IPS-20b (cell line): ENCODE data around the gene LRTM1.

Experiments
- H3K27ac ChIP-seq: one replicate; pipeline ENCODE4 v1.5.1; 2013; ENCODE audit warnings: low read length
- H3K27me3 ChIP-seq: 2 replicates; pipeline ENCODE4 v1.6.1; 2013; ENCODE audit warnings: mild to moderate bottlenecking, low read length, inconsistent platforms; ENCODE audit not compliant: insufficient read depth
- H3K36me3 ChIP-seq: 2 replicates; pipeline ENCODE4 v1.6.1; 2013; ENCODE audit warnings: low read depth, mild to moderate bottlenecking, inconsistent platforms, low read length, moderate library complexity; ENCODE audit not compliant: insufficient read depth
- H3K4me1 ChIP-seq: 2 replicates; pipeline ENCODE4 v1.6.1; 2013; ENCODE audit warnings: mild to moderate bottlenecking, control low read depth, inconsistent platforms, low read length, moderate library complexity; ENCODE audit not compliant: insufficient read depth
- H3K4me3 ChIP-seq: 2 replicates; pipeline ENCODE4 v1.5.1; 2013; ENCODE audit warnings: mild to moderate bottlenecking, low read length, inconsistent platforms
- H3K9ac ChIP-seq: 2 replicates; pipeline ENCODE4 v1.6.1; 2013; ENCODE audit warnings: low read depth, mild to moderate bottlenecking, inconsistent platforms, low read length, moderate library complexity
- H3K9me3 ChIP-seq: 2 replicates; pipeline ENCODE4 v1.6.1; 2013; ENCODE audit warnings: mild to moderate bottlenecking, low read depth, low read length, inconsistent platforms; ENCODE audit not compliant: insufficient read depth

The LRTM1 gene

DNA sequence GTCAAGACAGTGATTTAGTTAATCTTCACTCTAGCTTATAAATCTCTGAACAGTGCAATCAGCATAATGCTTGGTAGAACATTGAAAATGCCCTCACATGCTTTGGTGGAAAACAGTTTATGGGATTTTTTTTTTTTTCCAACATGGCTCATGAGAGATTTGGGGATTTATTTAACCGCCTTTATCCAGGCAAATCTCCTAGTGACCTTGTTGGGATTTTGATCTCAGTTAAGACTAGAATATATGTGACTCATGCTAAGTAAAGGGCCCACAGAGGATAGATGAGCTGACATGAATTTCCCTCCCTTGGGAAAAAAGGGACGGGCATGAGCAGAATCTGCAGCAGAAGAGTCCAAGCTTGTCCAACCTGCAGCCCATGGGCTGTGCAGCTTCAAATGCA, 18.7 kb downstream of the LRTM1 start:
- H3K4me3 ChIP-seq, result no peak overlapping the region
- no peak overlapping the region for H3K27ac ChIP-seq
- no peaks in the 10 kb centered on the region for H3K4me1 ChIP-seq
- H3K9ac ChIP-seq, result no peak overlapping the region
- no peaks in the 10 kb centered on the region for H3K27me3 ChIP-seq
- H3K9me3 ChIP-seq, result peaks cover 4% of the 10 kb centered on the region
- no peaks in the 10 kb centered on the region for H3K36me3 ChIP-seq

DNA sequence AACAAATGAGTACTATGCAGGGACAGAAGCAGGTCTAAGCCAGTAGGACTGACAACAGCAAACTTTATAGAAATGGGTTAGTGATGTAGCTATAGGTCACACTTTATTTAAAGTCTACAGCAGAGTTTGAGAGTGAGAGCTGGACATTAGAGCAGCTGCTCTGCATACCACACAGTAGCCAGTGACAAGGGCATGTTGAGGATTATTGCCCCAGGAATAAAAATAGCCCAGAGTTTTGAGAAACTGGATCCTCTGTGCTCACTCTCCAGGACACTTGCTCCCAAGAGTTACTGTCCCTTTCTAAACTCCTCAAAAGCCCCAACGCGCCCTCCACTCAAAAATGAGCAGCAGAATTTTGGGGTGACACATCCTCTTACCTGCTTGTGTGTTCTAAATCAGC, 21.1 kb downstream of the LRTM1 start:
- no peak overlapping the region for H3K4me3 ChIP-seq
- H3K27me3 ChIP-seq, result no peaks in the 10 kb centered on the region
- no peak overlapping the region for H3K9ac ChIP-seq
- no peak overlapping the region for H3K27ac ChIP-seq
- no peaks in the 10 kb centered on the region for H3K4me1 ChIP-seq
- no peaks in the 10 kb centered on the region for H3K36me3 ChIP-seq
- peaks cover 2% of the 10 kb centered on the region for H3K9me3 ChIP-seq

DNA sequence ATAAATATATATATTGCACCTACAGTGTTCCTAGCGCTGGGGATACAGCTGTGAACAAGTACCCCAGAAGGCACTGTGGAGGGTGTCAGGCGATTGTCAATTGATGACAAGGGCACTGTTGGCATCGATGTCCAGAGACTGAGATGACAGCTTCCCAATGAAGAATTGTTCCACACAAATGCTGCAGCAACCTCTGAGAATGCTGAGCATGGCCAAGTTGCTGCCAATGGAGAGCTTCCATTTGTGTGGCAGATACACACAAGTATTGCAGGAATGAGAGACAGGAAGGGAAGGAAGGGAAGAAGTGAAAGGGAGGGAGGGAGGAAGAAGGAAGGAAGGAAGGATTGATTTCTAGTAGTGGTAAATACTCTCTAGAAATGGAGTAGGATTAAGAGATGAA, 21.9 kb downstream of the LRTM1 start:
- Histone ChIP-seq H3K9ac (no peak overlapping the region), H3K9me3 (no peaks in the 10 kb centered on the region), H3K4me3 (no peak overlapping the region), H3K36me3 (no peaks in the 10 kb centered on the region), H3K4me1 (no peaks in the 10 kb centered on the region), H3K27ac (no peak overlapping the region), H3K27me3 (no peaks in the 10 kb centered on the region)

DNA sequence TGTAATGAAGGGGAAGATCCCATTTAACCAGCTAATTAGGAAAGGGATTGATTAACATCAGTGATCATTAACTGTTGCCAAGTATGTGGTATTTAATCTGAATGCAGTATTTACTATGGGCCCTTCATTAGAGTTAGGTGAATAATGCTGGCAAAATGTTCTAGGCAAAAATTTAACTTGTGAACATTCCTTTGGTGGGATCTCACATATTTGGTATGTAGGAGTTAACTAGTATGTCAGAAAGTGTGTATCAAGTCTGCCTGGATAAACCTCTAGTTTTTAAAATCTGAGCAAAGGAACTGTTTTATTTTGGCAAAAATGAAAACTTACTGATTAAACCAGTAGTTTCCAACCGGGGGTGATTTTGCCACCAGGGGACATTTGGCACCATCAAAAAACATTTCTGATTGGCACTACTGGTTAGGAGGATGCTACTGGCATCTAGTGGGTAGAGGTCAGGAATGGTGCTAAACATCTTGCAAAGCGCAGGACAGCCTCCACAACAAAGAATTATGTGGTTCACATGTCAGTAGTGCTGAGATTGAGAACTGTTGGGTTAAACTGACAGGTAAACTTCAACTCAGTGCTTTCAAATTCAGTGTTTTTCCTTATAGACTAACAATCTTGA, 22.5 kb downstream of the LRTM1 start:
- Histone ChIP-seq H3K4me3 (no peak overlapping the region), H3K36me3 (no peaks in the 10 kb centered on the region), H3K9me3 (no peaks in the 10 kb centered on the region), H3K9ac (no peak overlapping the region), H3K27me3 (no peaks in the 10 kb centered on the region), H3K27ac (no peak overlapping the region), H3K4me1 (no peaks in the 10 kb centered on the region)

DNA sequence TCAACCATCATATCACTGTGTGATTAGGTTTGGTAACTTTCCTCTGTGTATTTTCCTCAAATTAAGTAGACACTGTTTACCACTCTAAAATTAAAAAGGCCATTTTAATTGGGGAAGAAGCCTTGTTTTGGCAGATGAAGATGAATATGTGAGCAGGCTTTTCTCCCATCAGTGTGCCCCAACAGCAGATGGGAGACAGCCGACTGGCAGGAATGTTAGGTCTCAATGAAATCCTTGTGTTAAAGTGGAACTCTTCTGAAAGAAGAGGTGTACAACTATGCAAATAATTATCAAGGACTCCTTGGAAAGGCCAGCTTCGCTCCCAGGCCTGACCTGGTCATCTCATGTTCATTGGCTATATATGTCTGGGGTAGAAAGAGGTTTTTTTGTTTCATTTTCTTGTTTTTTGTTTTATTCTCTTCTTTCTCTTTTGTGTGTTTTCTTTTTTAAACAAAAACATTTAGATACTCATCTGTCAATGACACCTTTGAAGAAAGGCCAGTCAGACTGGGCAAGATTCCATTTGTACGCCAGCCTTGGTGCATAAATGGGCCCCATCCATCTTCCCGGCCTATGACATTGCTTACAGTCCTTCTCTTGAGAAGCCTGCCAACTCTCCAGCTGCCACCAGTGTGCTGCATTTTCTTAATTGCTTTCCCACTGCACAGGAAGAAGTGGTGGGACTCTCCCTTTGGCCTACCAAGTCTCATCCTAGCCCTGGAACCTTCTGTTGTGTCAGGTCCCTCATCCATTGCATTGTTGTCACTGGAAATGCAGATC, 25.8 kb downstream of the LRTM1 start:
- Histone ChIP-seq H3K9ac (no peak overlapping the region), H3K27me3 (no peaks in the 10 kb centered on the region), H3K36me3 (no peaks in the 10 kb centered on the region), H3K4me1 (no peaks in the 10 kb centered on the region), H3K9me3 (no peaks in the 10 kb centered on the region), H3K4me3 (no peak overlapping the region), H3K27ac (no peak overlapping the region)

DNA sequence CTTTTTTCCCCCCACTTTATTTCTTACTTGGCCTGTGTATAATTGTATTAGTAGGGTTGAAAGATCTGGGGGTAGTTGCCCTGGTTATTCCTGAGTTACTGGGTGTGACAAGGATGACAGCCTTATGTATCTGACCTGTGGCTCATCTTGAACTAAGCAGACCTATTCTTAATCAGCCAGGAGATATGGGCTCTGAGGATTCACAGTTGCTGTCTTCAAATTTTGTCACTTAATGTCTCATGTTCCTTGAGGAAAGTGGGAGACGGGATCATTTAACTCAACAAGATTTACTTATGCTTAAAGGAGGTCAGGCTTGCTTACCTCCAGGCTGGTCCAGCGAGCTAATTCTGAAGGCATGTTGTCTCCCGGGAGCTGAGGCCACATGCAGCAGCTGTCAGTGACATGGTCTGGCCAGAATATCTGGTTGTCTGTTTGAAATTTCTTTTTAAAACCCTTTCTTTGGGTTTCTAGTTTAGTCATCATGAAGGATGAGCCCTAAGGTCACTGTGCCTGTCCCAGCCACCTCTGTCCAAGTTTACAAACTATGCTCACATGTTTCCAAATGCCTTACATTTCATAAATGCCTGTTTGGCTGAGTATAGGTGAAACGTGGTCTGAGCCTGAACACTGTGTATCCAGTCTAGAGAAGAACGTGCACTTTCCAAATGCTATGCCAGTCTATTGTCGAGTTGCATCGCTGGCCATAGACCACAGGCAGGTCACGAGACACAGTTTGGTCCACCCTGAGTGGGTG, 26.8 kb downstream of the LRTM1 start:
- Histone ChIP-seq H3K27me3 (no peaks in the 10 kb centered on the region), H3K4me3 (no peak overlapping the region), H3K36me3 (no peaks in the 10 kb centered on the region), H3K9ac (no peak overlapping the region), H3K27ac (no peak overlapping the region), H3K4me1 (no peaks in the 10 kb centered on the region), H3K9me3 (no peaks in the 10 kb centered on the region)

DNA sequence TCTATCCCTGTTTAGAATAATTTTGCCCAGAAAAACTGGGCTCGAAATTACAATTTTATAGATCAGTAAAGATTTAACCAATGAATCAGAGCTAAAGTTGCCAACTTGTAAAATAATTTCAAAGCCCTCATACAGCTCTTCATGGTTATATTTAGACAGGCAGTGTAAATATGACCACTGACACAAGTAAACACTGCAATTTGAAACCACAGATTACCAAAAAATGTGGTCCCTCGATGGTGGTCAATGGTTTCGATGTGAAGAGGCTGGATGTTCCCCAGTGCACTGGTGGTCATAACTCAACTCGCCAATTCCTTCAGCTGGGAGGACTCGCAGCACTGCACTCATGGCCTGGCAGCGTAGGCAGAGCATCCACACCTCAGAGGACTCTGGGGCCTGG, 28.6 kb downstream of the LRTM1 start:
- Histone ChIP-seq H3K9ac (no peak overlapping the region), H3K27ac (no peak overlapping the region), H3K9me3 (no peaks in the 10 kb centered on the region), H3K4me3 (no peak overlapping the region), H3K36me3 (no peaks in the 10 kb centered on the region), H3K27me3 (no peaks in the 10 kb centered on the region), H3K4me1 (no peaks in the 10 kb centered on the region)

DNA sequence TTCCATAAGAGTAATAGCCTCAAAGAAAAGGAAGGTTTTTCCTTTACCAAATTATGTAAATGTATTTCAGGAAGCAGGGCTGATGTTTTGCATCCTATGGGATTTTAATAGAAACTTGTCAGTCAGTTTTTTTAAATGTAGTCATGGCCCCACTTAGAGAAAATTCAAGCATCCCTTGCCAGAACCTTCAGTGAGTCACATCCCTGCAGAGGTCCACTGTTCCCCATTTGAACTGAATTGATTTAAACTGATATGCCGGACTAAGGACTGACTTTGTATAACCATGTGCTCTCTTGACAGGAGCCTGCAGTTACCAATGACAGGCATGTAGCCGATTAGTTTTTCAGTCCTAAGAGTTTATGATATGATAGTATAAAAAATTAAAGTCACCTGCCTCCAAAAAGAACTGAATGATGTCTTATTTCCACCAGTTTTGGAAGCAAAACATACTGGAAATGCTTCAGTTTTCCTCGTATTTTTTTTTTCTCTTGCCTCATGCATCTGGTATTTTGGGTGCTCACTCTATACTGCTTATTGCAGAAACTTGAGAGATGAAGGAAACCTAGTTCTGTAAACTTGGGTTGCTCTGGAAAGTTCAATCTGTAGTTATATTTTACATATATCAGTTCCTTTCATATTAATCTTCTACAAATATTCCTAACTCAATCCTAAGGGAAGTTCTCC, 30.7 kb downstream of the LRTM1 start:
- Histone ChIP-seq H3K4me1 (no peaks in the 10 kb centered on the region), H3K9ac (no peak overlapping the region), H3K9me3 (no peaks in the 10 kb centered on the region), H3K27ac (no peak overlapping the region), H3K27me3 (no peaks in the 10 kb centered on the region), H3K4me3 (no peak overlapping the region), H3K36me3 (no peaks in the 10 kb centered on the region)

DNA sequence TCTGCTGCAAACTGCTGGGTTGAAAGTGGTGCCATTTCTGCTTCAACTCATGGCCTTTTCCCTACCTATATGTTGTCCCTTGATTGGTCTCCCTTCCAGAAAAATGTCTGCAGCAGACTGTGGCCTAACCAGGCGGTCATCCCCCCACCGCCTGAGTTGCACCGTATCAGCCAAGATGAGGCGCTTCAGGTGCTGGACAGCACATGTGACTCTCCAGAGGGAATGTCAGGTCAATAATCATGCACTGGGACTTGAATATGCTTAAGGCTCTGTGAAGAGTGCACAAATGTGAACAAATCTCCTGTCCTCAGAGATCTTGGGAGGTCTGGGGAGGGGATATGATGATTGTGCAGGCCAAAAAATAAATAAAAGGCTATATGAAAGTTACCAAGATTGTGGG, 32.2 kb downstream of the LRTM1 start:
- no peaks in the 10 kb centered on the region for H3K27me3 ChIP-seq
- H3K27ac ChIP-seq, result no peak overlapping the region

DNA sequence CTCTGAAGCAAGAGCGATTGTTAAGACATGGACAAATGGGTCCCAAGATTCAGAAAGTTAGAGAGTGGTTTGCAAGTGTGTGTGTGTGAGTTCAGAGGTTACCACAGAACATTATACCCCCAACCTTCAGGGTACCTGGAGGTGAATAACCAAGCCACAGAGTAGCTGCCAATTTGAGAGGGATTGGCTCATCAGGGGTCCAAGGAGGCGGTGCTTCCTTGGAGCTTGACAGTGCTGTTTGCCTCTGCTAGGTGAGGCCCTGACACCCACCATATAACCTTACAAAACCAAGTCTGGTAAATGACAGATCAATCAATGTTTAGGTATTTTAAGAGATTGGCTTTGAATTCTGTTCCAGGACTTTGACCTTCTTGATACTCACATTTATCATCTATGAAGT, 35.7 kb downstream of the LRTM1 start:
- Histone ChIP-seq H3K9me3 (no peaks in the 10 kb centered on the region), H3K4me3 (no peak overlapping the region), H3K9ac (no peak overlapping the region), H3K27me3 (no peaks in the 10 kb centered on the region), H3K36me3 (no peaks in the 10 kb centered on the region), H3K27ac (no peak overlapping the region), H3K4me1 (no peaks in the 10 kb centered on the region)

More for the DNA sequence above, 32.2 kb downstream of the LRTM1 start:
- no peak overlapping the region for H3K9ac ChIP-seq
- no peaks in the 10 kb centered on the region for H3K36me3 ChIP-seq
- no peaks in the 10 kb centered on the region for H3K9me3 ChIP-seq
- no peak overlapping the region for H3K4me3 ChIP-seq
- no peaks in the 10 kb centered on the region for H3K4me1 ChIP-seq

DNA sequence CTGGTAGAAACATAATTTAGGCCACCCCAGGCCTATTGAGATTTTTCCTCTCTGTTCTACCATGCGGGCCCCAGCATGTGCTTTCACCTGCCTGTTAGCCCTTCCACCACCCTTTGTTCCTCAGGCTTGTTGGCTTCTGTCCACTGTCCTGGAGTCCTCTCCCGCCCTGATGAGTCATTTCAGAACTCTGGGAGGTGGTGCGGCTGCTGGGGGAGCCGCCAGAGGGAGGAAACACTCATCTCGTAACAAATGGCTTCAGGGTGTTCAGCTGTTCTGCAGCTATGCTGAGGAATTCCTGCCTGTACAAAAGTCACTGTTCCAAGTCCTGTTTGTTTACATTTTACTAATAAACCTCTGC, 36.3 kb downstream of the LRTM1 start:
- no peaks in the 10 kb centered on the region for H3K36me3 ChIP-seq
- H3K27ac ChIP-seq, result no peak overlapping the region
- H3K9me3 ChIP-seq, result no peaks in the 10 kb centered on the region
- no peaks in the 10 kb centered on the region for H3K27me3 ChIP-seq
- H3K9ac ChIP-seq, result no peak overlapping the region
- H3K4me3 ChIP-seq, result no peak overlapping the region
- H3K4me1 ChIP-seq, result no peaks in the 10 kb centered on the region
